Measurements from ENCODE around the gene FAM13C. TPM values are rescaled to one million over a fixed set of nuclear protein-coding genes. Genes with fewer than 3 reads are reported as not detected.

FAM13C gene
- total RNA-seq, 6 experiments from 2014 or later, result 0.49 to 7.4 (median 1.5) TPM

GRCh38 chr10:59372543-59372942, 10.2 kb upstream of the FAM13C start:
- no peak overlapping the region for H3K27ac ChIP-seq
- intact Hi-C loops (cut with DNase I), result no loop called here
- DNase-seq (no peak), ATAC-seq (no peak)
- no peaks in the 10 kb centered on the region for H3K9me3 ChIP-seq
- WGBS (ENCODE audit: insufficient coverage, low coverage, low lambda C conversion rate, missing lambda C conversion rate), result 43% methylated on average over 1 of the region's 1 CpG
- no peaks in the 10 kb centered on the region for H3K4me1 ChIP-seq
- H3K27me3 ChIP-seq, result no peaks in the 10 kb centered on the region
- no peaks in the 10 kb centered on the region for H3K36me3 ChIP-seq
- H3K4me3 ChIP-seq, result no peak overlapping the region
- TF ChIP-seq POLR2A (IDR thresholded peaks at IDR 0.05) (no peak), CTCF (IDR thresholded peaks at IDR 0.05) (no peak)

- ATAC-seq (peak; percentile 19 to 49 (median 23)), DNase-seq (no peak)
- Histone ChIP-seq H3K36me3 (no peaks in the 10 kb centered on the region), H3K27me3 (no peaks in the 10 kb centered on the region), H3K9me3 (no peaks in the 10 kb centered on the region), H3K4me1 (peaks cover 0 to 17% (median 3%) of the 10 kb centered on the region in 4 donors), H3K4me3 (no peak overlapping the region), H3K27ac (no peak overlapping the region)
- no peak for TF ChIP-seq POLR2A (IDR thresholded peaks at IDR 0.05)
- no peak for TF ChIP-seq CTCF (IDR thresholded peaks at IDR 0.05)
- intact Hi-C loops (cut with DNase I), result no loop called here
- 74% methylated on average over 3 of the region's 3 CpGs for WGBS (ENCODE audit: insufficient coverage, low coverage, low lambda C conversion rate, missing lambda C conversion rate)
These were observed 3.9 kb upstream of the FAM13C start for GRCh38 chr10:59366290-59366689.

GRCh38 chr10:59363446-59363958, 1.2 kb upstream of the FAM13C start:
- Histone ChIP-seq H3K4me1 (peaks cover 0 to 17% (median 3%) of the 10 kb centered on the region in 4 donors), H3K36me3 (no peaks in the 10 kb centered on the region), H3K27me3 (no peaks in the 10 kb centered on the region), H3K27ac (peak overlapping the region in 1 of 3 donors; percentile 83), H3K9me3 (no peaks in the 10 kb centered on the region), H3K4me3 (no peak overlapping the region)
- ATAC-seq, result no peak
- no peak for DNase-seq
- WGBS (ENCODE audit: insufficient coverage, low coverage, low lambda C conversion rate, missing lambda C conversion rate), result 25% methylated on average over 3 of the region's 3 CpGs
- TF ChIP-seq POLR2A (IDR thresholded peaks at IDR 0.05) (no peak), CTCF (IDR thresholded peaks at IDR 0.05) (no peak)
- intact Hi-C loops (cut with DNase I), result no loop called here

- Histone ChIP-seq H3K27ac (peak overlapping the region; percentile 16 to 83 (median 51)), H3K27me3 (no peaks in the 10 kb centered on the region), H3K4me1 (peaks cover 0 to 17% (median 3%) of the 10 kb centered on the region in 4 donors), H3K36me3 (no peaks in the 10 kb centered on the region), H3K9me3 (no peaks in the 10 kb centered on the region), H3K4me3 (peak overlapping the region; percentile 51 to 62 (median 56))
- ATAC-seq, result peak; percentile 86 to 94 (median 90)
- TF ChIP-seq POLR2A (IDR thresholded peaks at IDR 0.05) (peak; percentile 57), CTCF (IDR thresholded peaks at IDR 0.05) (no peak)
- DNase-seq, result peak; percentile 75 to 82 (median 75)
- WGBS (ENCODE audit: insufficient coverage, low coverage, low lambda C conversion rate, missing lambda C conversion rate), result 6% methylated on average over 7 of the region's 11 CpGs
- intact Hi-C loops (cut with DNase I), result no loop called here
These were observed 621 bp upstream of the FAM13C start for GRCh38 chr10:59362959-59363381.
